H9 (cell line): Measurements from ENCODE around the gene NET1. TPM values are rescaled to one million over a fixed set of nuclear protein-coding genes. Genes with fewer than 3 reads are reported as not detected.

Experiments
- DNase-seq: peaks from one replicate; pipeline ENCODE4 v3.0.0-alpha.2; 2017
- H2AFZ ChIP-seq: one replicate; pipeline ENCODE4 v1.6.1; 2013; ENCODE audit warnings: mild to moderate bottlenecking, low read length, control low read depth, moderate library complexity
- H2AK5ac ChIP-seq: 2 replicates; pipeline ENCODE4 v1.6.1; 2013; ENCODE audit warnings: low read length, control low read depth, mixed read lengths; ENCODE audit not compliant: insufficient read length
- H2BK120ac ChIP-seq: one replicate; pipeline ENCODE4 v1.6.1; 2013; ENCODE audit warnings: low read depth, mild to moderate bottlenecking, low read length, control low read depth, inconsistent platforms; ENCODE audit not compliant: poor library complexity, severe bottlenecking
- H2BK12ac ChIP-seq: 2 replicates; pipeline ENCODE4 v1.6.1; 2013; ENCODE audit warnings: low read length, control low read depth, mixed read lengths, low read depth; ENCODE audit not compliant: insufficient read length
- H2BK15ac ChIP-seq: 2 replicates; pipeline ENCODE4 v1.6.1; 2013; ENCODE audit warnings: low read depth, low read length, control low read depth
- H2BK20ac ChIP-seq: one replicate; pipeline ENCODE4 v1.6.1; 2013; ENCODE audit warnings: low read depth, mild to moderate bottlenecking, low read length, control low read depth, inconsistent platforms; ENCODE audit not compliant: poor library complexity, severe bottlenecking
- H2BK5ac ChIP-seq: 2 replicates; pipeline ENCODE4 v1.6.1; 2013; ENCODE audit warnings: low read length, control low read depth, mixed read lengths; ENCODE audit not compliant: insufficient read length
- H3K14ac ChIP-seq: 2 replicates; pipeline ENCODE4 v1.6.1; 2013; ENCODE audit warnings: low read length, control low read depth; ENCODE audit not compliant: insufficient read depth
- H3K18ac ChIP-seq: 2 replicates; pipeline ENCODE4 v1.6.1; 2013; ENCODE audit warnings: low read depth, mild to moderate bottlenecking, mixed read lengths, low read length, control low read depth; ENCODE audit not compliant: insufficient read length
- H3K23ac ChIP-seq: 2 replicates; pipeline ENCODE4 v1.6.1; 2013; ENCODE audit warnings: low read length, control low read depth, mixed read lengths, low read depth; ENCODE audit not compliant: insufficient read length
- H3K23me2 ChIP-seq: 2 replicates; pipeline ENCODE4 v1.6.1; 2013; ENCODE audit warnings: low read depth, mild to moderate bottlenecking, mixed read lengths, low read length, control low read depth; ENCODE audit not compliant: insufficient read length, poor library complexity, severe bottlenecking
- H3K27ac ChIP-seq: 2 replicates; pipeline ENCODE4 v1.5.1; 2013; ENCODE audit warnings: low read length, control low read depth, mixed read lengths, low read depth; ENCODE audit not compliant: insufficient read length
- H3K27me3 ChIP-seq: 2 replicates; pipeline ENCODE4 v1.6.1; 2013; ENCODE audit warnings: low read length, control low read depth, inconsistent platforms; ENCODE audit not compliant: insufficient read depth
- H3K4ac ChIP-seq: 2 replicates; pipeline ENCODE4 v1.6.1; 2013; ENCODE audit warnings: low read depth, mild to moderate bottlenecking, control low read depth, inconsistent platforms, low read length, moderate library complexity
- H3K4me1 ChIP-seq: 2 replicates; pipeline ENCODE4 v1.6.1; 2013; ENCODE audit warnings: low read length, control low read depth, inconsistent platforms; ENCODE audit not compliant: insufficient read depth
- H3K4me2 ChIP-seq: 2 replicates; pipeline ENCODE4 v1.6.1; 2013; ENCODE audit warnings: low read length, control low read depth, mixed read lengths; ENCODE audit not compliant: insufficient read length, insufficient read depth
- H3K56ac ChIP-seq: 2 replicates; pipeline ENCODE4 v1.6.1; 2013; ENCODE audit warnings: low read depth, mild to moderate bottlenecking, mixed read lengths, low read length, control low read depth; ENCODE audit not compliant: insufficient read length
- H3K79me1 ChIP-seq: 2 replicates; pipeline ENCODE4 v1.6.1; 2013; ENCODE audit warnings: low read depth, mild to moderate bottlenecking, moderate library complexity, low read length, control low read depth, inconsistent platforms; ENCODE audit not compliant: insufficient read depth, poor library complexity, severe bottlenecking
- H3K79me2 ChIP-seq: 2 replicates; pipeline ENCODE4 v1.6.1; 2013; ENCODE audit warnings: low read length, control low read depth, inconsistent platforms; ENCODE audit not compliant: insufficient read depth
- H3K9ac ChIP-seq: 2 replicates; pipeline ENCODE4 v1.6.1; 2013; ENCODE audit warnings: low read length, control low read depth, mixed read lengths; ENCODE audit not compliant: insufficient read length; ENCODE audit errors: extremely low read depth
- H3K9me3 ChIP-seq: one replicate; pipeline ENCODE4 v1.6.1; 2013; ENCODE audit warnings: low read depth, low read length, inconsistent platforms; ENCODE audit not compliant: control insufficient read depth
- H3T11ph ChIP-seq: one replicate; pipeline ENCODE4 v1.6.1; 2013; ENCODE audit warnings: mild to moderate bottlenecking, low read length, control low read depth, inconsistent platforms
- H4K20me1 ChIP-seq: one replicate; pipeline ENCODE4 v1.6.1; 2013; ENCODE audit not compliant: control insufficient read depth, insufficient read length, insufficient read depth
- H4K5ac ChIP-seq: 2 replicates; pipeline ENCODE4 v1.6.1; 2013; ENCODE audit warnings: low read depth, mild to moderate bottlenecking, mixed read lengths, low read length, control low read depth; ENCODE audit not compliant: insufficient read length
- H4K8ac ChIP-seq: replicated peaks from 2 replicates; pipeline ENCODE4 v1.6.1; 2013; ENCODE audit warnings: low read length, control low read depth, mixed read lengths, low read depth; ENCODE audit not compliant: insufficient read length
- H4K91ac ChIP-seq: 2 replicates; pipeline ENCODE4 v1.6.1; 2013; ENCODE audit warnings: low read depth, mild to moderate bottlenecking, moderate library complexity, mixed read lengths, low read length, control low read depth; ENCODE audit not compliant: insufficient read length
- H3K27ac Mint-ChIP-seq, 3 experiments: 2 replicates in 2 of 3; 3 replicates in 1 of 3; pipeline ENCODE4 v1.8.0; 2020 to 2021; ENCODE audit warnings: mixed read lengths in 3 of 3, mild to moderate bottlenecking in 1 of 3, moderate library complexity in 1 of 3
- H3K27me3 Mint-ChIP-seq: 2 replicates; pipeline ENCODE4 v1.8.0; 2021; ENCODE audit warnings: low read depth, mild to moderate bottlenecking, moderate library complexity, mixed read lengths
- H3K36me3 Mint-ChIP-seq, 3 experiments: 2 replicates in 2 of 3; 3 replicates in 1 of 3; pipeline ENCODE4 v1.8.0; 2020 to 2021; ENCODE audit warnings: low read depth in 3 of 3, mixed read lengths in 3 of 3; ENCODE audit not compliant: insufficient read depth in 1 of 3
- H3K4me1 Mint-ChIP-seq, 2 experiments: 2 replicates each; pipeline ENCODE4 v1.8.0; 2020; ENCODE audit warnings: mixed read lengths in 2 of 2
- H3K4me3 Mint-ChIP-seq, 2 experiments: 2 replicates in 1 of 2; 3 replicates in 1 of 2; pipeline ENCODE4 v1.8.0; 2020 to 2021; ENCODE audit warnings: mild to moderate bottlenecking in 2 of 2, mixed read lengths in 2 of 2, moderate library complexity in 1 of 2
- H3K9me3 Mint-ChIP-seq, 2 experiments: 2 replicates in 1 of 2; 3 replicates in 1 of 2; pipeline ENCODE4 v1.8.0; 2020; ENCODE audit warnings: mild to moderate bottlenecking in 2 of 2, mixed read lengths in 2 of 2, moderate library complexity in 1 of 2
- WGBS: extraction: QIAGEN DNeasy Blood & Tissue Kit; methylation state at CpG from one replicate; pipeline ENCODE4 v1.1.7; 2013; ENCODE audit warnings: missing lambda C conversion rate, low lambda C conversion rate, mixed read lengths; ENCODE audit not compliant: insufficient read length; ENCODE audit errors: extremely low coverage; 5-methylcytosine and 5-hydroxymethylcytosine counted together
- total RNA-seq: library from RNA; stranded (reverse); gene quantifications from 2 replicates; pipeline ENCODE4 v1.2.1, GENCODE V29; 2021
- TF ChIP-seq, protein P1 (sequence below): fragments of 200-600 bp; sonication (generic); conservative IDR thresholded peaks from 3 replicates; pipeline ENCODE4 v1.8.0; 2021; ENCODE audit warnings: antibody characterized with exemption, mild to moderate bottlenecking

Gene NET1
- total RNA-seq, 1 experiment from 2014 or later: 50.6 TPM

DNA sequence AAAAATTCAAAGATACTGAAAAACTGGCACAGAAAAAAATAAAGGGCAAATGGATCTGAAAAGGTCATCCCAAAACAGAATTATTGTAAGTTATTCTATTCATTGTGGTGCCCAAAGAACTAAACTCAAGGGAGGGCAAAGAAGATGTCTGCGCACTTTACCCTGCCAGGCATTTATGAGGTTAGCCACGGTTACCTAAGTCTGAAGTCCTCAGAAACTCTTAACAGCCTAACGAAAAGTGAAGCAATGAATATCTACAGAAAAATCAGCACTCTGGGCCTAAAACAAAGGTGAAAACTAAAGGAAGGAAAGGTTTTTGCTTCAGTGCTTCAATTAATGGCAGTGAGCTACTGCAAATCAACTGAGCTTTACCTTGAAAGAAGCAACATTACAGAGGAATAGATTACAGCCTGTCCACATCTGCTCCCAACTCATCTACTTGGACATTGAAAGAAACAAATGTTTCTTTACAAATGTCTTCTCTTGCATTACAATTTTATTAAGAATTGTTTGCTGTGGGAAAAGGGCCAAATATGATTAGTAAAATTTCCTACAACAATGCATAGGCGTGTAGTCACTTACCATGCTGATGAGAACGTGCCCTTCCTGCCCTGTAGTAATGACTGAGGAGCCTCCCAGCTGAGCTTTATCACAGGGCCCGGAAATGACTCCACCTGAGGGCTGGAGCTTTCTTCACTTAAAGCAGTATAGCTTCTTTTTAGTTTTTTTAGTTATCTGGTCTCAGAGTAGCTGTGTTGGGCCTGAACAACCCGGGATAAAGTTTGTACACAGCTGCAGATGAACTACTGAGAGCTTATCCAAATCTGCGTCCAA, 7.9 kb upstream of the NET1 start, which contains the start of gene TUBAL3:
TUBAL3 (minus strand) TSS at position 621 of the 834 bp plus-strand sequence; CDS start at position 585, 36 bp downstream.
- Histone ChIP-seq H4K8ac (no peak within 1 kb of the TSS), H4K20me1 (no peaks in the 10 kb centered on the region), H4K5ac (no peak within 1 kb of the TSS), H4K91ac (no peak within 1 kb of the TSS), H3K14ac (no peak within 1 kb of the TSS), H3K18ac (no peak within 1 kb of the TSS), H2BK12ac (no peak within 1 kb of the TSS), H3K4ac (no peak within 1 kb of the TSS), H2BK20ac (no peak within 1 kb of the TSS), H3K4me2 (no peak within 1 kb of the TSS), H3K79me1 (no peaks in the 10 kb centered on the region), H2AK5ac (no peak within 1 kb of the TSS), H3K9me3 (no peaks in the 10 kb centered on the region), H3K23ac (no peak within 1 kb of the TSS), H3K27ac (no peak within 1 kb of the TSS), H3K79me2 (no peaks in the 10 kb centered on the region), H2BK15ac (no peak within 1 kb of the TSS), H3K9ac (no peak within 1 kb of the TSS), H2AFZ (no peak within 1 kb of the TSS), H2BK5ac (no peak within 1 kb of the TSS), H3K56ac (no peak within 1 kb of the TSS), H3K4me1 (no peaks in the 10 kb centered on the region), H2BK120ac (no peak within 1 kb of the TSS), H3T11ph (no peak within 1 kb of the TSS), H3K23me2 (no peaks in the 10 kb centered on the region), H3K27me3 (no peaks in the 10 kb centered on the region)
- Mint-ChIP-seq H3K9me3 (peaks cover 16 to 19% of the 10 kb centered on the region in 2 experiments), H3K27ac (no peak within 1 kb of the TSS), H3K4me1 (no peaks in the 10 kb centered on the region; a peak in 1 of 4 replicates), H3K27me3 (no peaks in the 10 kb centered on the region; the same call in 1 of the 2 replicates), H3K4me3 (no peak within 1 kb of the TSS), H3K36me3 (peaks cover 4 to 11% (median 8%) of the 10 kb centered on the region in 3 experiments; a peak in 6 of 7 replicates)
- WGBS: no CpG with 5 or more reads among the region's 8 CpGs
- TF ChIP-seq, protein P1, sequence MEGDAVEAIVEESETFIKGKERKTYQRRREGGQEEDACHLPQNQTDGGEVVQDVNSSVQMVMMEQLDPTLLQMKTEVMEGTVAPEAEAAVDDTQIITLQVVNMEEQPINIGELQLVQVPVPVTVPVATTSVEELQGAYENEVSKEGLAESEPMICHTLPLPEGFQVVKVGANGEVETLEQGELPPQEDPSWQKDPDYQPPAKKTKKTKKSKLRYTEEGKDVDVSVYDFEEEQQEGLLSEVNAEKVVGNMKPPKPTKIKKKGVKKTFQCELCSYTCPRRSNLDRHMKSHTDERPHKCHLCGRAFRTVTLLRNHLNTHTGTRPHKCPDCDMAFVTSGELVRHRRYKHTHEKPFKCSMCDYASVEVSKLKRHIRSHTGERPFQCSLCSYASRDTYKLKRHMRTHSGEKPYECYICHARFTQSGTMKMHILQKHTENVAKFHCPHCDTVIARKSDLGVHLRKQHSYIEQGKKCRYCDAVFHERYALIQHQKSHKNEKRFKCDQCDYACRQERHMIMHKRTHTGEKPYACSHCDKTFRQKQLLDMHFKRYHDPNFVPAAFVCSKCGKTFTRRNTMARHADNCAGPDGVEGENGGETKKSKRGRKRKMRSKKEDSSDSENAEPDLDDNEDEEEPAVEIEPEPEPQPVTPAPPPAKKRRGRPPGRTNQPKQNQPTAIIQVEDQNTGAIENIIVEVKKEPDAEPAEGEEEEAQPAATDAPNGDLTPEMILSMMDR: no peak
- no peak for DNase-seq
